ENCODE data around the gene LPCAT3.

LPCAT3 gene

DNA sequence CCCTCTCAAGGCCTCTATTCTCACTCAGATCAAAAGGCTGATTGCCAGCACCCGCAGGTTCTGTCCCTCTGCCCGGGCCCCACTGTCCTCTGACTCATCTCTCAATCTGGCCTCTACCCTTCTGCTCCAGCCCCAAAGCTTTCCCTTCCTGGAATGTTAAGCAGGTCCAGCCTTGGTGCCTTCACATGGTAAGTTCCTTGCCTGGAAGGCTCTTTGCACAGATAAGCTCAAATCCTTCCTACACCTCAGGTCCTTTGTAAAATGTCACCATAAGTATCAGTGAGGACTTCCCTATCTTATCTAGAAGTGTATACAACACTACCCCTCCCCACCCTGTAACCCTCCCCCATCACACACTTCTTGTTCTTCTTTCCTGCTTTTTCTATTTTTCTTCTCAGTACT is 22.2 kb downstream of the LPCAT3 start:
- DNase-seq = no peak

DNA sequence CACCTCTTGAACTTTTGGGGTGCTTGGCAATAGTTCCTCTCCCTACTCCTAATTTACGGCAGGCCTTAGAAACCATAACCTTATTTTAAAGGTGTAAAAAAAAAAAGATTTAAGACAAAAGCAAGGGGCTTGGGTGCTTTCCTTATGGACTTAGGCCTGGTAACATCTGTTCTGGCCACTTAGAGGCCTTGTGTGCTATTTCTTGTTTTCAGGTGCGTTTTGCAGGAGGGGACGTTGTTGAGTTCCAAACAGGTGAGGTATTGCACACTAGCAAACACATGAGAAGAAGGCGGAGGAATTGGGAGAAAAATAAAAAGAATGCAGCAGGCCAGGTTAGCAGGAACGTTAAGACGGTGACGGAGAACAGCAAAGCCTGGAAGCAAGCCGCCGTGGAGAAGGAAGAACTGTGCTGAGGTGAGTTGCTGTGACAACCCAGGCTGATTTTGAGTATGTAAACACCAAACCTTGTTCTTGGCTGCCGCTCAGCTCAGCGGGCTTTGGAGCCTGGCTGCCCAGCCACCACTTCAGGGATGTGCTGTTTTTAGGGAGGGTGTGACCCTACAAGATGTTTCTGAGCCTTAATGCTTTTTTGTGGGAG is 30.2 kb downstream of the LPCAT3 start:
- no peak for DNase-seq

- DNase-seq = no peak
Measured at GRCh38 chr12:6982532-6982931, 35.7 kb downstream of the LPCAT3 start.

DNA sequence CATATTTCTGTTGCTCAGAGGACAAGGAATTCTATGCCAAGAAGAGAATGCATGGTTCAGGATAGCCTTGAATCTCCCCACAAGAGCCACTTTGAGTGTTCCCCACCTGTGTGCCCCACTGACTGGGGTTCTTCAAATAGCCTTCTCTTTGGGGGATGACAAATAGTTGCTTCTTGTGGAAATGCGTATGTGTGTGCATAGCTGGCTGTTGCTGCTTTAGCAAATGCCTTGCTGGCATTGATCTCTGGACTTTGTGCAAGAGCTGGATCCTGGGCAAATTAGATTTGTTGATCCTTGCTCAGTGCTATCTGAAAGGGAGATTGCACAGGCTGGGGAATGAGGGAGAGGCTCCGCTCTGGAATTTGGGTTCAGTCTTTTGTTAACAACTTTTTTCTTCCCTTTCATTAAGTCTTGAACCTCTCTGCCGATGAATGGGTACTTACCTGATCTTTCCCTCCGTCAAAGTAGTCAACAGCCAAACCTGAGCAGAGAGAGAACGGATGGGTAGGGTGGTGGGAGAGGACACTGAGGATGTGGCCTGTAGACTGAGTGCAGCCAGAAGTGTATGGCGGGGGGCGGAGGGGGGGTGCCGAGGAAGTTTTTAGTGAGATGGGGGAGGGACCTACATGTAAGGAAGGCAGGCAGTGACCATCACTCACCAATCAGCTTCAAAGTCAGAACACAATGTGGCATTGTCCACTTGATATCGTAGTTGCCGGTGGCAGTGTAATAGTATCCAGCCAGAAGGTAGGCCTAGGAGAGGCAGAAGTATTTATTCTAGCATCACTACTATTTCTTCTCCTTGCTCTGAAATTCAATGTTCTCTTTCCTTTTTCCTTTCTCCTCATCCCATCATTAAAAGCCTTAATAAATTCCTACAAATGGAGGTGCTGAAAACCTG is 36.9 kb downstream of the LPCAT3 start:
- no peak for DNase-seq

DNA sequence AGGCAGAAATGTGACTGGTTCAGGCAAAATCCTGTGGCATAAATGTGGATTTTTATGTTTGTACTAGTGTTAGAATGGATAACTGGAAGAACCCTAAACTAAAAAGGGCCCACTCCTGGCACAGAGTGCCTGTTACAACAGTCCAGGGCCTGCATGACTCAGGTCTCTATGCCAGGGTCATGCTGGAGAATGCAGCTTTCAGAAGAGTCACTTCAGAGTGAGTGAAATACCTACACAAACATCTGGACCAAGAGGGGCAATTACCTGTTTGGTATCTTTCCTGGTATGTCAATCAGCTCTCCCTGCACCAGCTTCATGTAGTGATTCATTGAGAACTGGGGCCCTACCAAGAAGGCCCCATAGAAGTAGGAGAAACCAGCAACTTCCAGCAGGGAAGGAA is 37.5 kb downstream of the LPCAT3 start:
- no peak for DNase-seq

GRCh38 chr12:6980075-6980474 is 38.2 kb downstream of the LPCAT3 start:
- DNase-seq = no peak

DNA sequence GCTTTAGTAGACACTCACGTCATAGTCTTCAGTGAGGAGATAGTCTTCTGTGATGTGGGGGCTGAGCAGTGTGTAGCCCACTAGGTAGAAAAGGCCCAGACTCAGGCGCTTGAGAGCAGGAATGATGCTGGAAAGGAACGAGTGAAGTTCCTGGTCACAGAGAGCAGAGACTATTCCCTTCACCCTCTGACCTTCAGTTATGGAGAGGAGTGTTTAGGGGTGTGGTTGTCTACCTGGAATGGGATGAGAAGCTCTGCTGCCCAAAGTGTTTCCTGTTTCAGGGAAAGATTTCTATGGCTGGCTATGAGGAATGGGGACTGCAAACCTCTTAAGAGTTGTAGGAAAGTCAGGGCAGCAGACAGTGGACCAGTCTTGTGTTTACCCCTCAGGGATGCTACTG is 38.8 kb downstream of the LPCAT3 start:
- no peak for DNase-seq

GRCh38 chr12:6979021-6979420 is 39.3 kb downstream of the LPCAT3 start:
- no peak for DNase-seq

DNA sequence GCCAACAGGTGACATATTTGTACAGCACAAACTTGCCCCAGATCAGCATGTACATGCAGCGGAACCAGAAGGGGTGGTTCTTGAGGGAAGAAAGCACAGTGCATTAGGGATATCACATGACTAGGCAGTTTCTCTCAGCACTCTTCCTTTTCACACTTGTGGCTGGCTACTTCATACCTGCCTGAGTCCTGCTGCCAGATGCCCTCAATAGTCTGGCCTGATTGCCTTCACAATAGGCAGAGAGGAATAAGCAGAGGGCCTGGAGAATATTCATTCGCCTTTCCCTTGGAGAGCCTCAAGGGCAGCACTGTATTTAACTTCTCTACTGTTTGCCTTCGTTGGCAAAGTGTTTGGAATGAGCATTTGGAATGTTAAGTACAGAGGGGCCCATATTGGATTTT is 39.7 kb downstream of the LPCAT3 start:
- no peak for DNase-seq

DNA sequence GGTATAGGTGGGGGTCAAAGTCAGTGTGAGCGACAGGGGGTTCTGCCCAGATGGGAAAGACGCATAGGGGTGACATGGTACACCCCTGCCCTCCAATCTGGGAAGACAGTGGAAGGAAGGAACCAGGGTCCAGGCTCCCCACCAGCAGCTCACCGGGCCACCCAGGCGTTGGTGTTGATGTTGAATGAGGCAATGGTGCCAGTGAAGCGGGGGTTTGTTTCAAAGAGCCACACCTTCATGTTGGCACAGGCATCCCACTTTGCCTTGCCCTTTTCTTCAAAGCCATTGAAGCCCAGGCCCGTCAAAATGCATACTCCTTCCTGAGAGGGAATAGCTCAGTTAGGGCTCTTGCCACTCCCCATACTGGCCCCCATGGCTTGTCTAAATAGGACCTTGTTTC is 40.1 kb downstream of the LPCAT3 start:
- DNase-seq = no peak

DNA sequence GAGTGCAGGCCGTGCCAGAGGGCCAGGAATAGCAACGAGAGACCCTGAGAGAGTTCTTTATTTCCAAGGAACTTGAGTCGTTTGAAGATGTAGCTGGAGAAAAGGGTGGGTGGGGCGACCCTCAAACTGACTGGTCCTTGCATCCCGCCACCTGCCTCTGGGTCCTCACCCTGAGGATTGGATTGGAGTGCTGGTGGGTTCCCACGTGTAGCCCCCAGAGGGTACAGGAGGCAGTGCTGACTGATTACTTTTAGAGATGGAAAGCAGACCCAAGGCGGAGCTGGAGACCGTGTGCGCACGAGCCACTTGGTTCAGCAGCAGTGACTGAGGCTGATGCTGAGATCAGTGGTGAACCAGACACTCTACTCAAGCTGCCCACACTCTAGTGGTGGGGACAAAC is 40.6 kb downstream of the LPCAT3 start:
- DNase-seq = no peak

DNA sequence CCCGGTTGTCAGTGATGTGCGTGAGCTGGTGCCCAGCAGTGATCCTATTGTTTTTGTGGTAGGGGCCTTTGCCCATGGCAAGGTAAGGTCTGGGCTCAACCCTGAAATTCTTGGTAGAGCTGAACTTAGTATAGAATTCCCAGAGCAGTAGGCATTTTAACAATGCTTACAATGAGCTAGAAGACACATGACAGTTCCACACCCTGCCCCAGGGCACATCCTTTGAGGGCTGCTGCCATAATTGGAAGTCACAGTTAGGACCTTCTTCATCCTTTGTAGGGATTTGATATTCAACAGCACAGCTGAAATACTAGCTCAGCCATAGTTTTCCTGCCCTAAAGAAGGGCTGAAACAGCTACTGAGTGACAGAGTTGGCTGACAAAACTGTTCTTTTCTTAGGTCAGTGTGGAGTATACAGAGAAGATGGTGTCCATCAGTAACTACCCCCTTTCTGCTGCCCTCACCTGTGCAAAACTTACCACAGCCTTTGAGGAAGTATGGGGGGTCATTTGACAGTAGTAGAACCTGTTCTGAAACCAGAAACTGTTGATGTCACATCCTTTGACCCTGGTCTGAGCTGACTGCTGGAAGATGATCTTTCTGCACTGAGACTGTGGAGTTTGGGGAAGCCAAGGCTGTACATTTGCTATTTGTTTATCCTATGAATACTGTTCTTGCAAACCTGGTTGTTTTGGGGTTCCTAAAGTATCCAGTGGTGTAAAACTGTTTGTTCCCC is 42.8 kb downstream of the LPCAT3 start:
- no peak for DNase-seq

DNA sequence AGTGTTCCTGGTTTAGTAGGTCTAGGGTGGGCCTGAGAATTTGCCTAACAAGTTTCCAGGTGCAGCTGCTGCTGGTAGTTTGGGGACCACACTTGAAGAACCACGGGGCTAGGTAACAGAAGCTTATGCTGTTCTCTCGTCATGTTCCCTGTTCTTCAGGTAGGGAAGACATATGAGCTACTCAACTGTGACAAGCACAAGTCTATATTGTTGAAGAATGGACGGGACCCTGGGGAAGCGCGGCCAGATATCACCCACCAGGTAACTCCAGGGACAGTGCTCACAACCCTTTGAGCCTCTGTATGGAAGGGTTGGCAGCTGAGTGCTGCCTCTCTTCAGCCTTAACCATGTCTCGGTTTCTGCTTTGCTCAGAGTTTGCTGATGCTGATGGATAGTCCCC is 44.1 kb downstream of the LPCAT3 start:
- no peak for DNase-seq

- no peak for DNase-seq
Measured at GRCh38 chr12:6970096-6970527, 48.2 kb downstream of the LPCAT3 start.

GRCh38 chr12:6968426-6968825 is 49.9 kb downstream of the LPCAT3 start:
- DNase-seq = no peak

DNA sequence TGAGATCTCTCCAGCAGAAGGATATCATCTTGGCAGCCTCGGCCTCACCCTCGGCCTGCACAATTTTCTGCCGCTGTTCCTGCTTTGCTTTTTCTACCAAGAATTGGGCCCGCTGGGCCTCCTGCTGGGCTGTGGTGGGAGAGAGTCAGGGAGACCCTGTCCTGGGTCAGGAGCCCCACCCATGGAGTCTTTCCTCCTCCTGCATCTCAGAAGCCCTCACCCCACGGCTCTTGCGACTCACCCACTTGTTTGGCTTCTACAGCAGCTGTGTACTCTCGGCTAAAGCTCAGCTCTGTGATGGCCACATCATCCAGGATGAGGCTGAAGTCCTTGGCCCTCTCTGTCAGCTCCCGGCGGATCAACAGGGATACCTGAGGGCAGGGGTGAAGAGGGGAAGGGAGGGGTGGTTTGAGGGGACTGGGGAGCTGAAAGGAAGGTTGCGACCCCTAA is 50.6 kb downstream of the LPCAT3 start:
- no peak for DNase-seq

DNA sequence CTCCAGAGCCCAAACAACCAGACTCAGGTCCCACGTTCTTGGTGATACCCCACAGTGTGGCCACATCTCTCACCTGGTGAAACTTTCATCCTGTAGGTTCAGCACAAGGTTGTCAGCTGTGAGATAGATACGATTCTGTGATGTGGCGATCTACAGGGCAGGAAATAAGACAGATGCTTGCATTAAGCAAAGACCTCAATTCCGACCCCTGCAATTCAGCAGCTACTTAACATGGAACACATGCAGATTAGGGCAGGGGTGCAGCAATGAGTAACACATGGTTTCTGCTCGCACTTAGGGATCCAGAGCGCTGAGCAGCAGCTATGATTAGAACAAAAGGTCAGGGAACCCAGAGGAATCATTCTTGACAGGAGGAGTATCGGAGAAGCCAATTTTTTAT is 51.9 kb downstream of the LPCAT3 start:
- DNase-seq = no peak

- no peak for DNase-seq
Measured at GRCh38 chr12:6965714-6966113, 52.6 kb downstream of the LPCAT3 start.

DNA sequence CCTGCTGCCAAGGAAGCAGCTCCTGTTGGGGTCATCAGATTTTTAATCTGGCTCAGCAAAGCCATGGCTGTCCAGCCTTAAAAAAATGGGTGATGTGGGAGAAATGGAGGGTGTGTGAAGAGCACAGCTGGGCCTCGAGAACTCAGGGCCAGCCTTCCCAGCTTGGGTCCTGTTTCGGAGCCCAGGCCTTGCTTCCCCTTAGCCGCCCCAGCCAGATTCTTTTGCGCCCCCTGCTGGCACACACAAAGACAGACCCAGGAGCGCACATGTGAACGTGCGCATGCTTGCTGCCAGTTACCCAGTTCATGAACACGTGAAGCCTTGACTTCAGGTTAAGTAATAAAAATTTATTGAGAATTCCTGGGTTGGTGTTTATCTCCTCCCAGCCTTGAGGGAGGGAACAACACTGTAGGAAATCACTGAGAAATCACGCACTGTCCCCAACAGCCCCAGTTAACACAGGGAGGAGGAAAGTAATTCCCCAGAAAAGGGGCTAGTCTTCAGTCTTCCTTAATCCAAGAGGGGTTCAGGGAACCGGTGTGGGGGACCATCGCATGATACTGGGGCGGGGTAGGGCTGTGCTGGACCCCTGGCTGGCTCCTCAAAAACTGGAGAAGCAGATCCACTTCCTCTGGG is 53.1 kb downstream of the LPCAT3 start:
- peak; percentile 90 for DNase-seq

GRCh38 chr12:6964605-6965025 is 53.7 kb downstream of the LPCAT3 start:
- no peak for DNase-seq

- no peak for DNase-seq
Measured at GRCh38 chr12:6963791-6964413, 54.4 kb downstream of the LPCAT3 start.

GRCh38 chr12:6963016-6963731 is 55.1 kb downstream of the LPCAT3 start:
- no peak for DNase-seq
